ENCODE data around the gene RACGAP1.

Gene RACGAP1

GRCh38 chr12:49982246-49983087 lies 42.8 kb downstream of the RACGAP1 start:
- no peak overlapping the region for H3K4me3 ChIP-seq (ENCODE audit: severe bottlenecking)
- H3K27me3 ChIP-seq (ENCODE audit: insufficient read depth, poor library complexity, severe bottlenecking) = no peaks in the 10 kb centered on the region
- H3K4me1 ChIP-seq (ENCODE audit: insufficient read depth, poor library complexity, severe bottlenecking) = peaks cover 4% of the 10 kb centered on the region
- TF ChIP-seq CTCF (IDR thresholded peaks at IDR 0.05; ENCODE audit: poor library complexity, severe bottlenecking) = no peak
- H3K9me3 ChIP-seq (ENCODE audit: severe bottlenecking) = no peaks in the 10 kb centered on the region
- no peak overlapping the region for H3K27ac ChIP-seq (ENCODE audit: poor library complexity, severe bottlenecking)
- no peak for DNase-seq (ENCODE audit: low spot score)
- ATAC-seq (ENCODE audit: low read depth) = no peak
- H3K36me3 ChIP-seq (ENCODE audit: low read depth) = no peaks in the 10 kb centered on the region; the same call in 1 of the 2 replicates

- TF ChIP-seq CTCF (IDR thresholded peaks at IDR 0.05; ENCODE audit: poor library complexity, severe bottlenecking) = no peak
- Histone ChIP-seq H3K27me3 (ENCODE audit: insufficient read depth, poor library complexity, severe bottlenecking) (no peaks in the 10 kb centered on the region), H3K9me3 (ENCODE audit: severe bottlenecking) (no peaks in the 10 kb centered on the region), H3K4me1 (ENCODE audit: insufficient read depth, poor library complexity, severe bottlenecking) (peaks cover 4% of the 10 kb centered on the region), H3K36me3 (ENCODE audit: low read depth) (no peaks in the 10 kb centered on the region), H3K27ac (ENCODE audit: poor library complexity, severe bottlenecking) (no peak overlapping the region), H3K4me3 (ENCODE audit: severe bottlenecking) (no peak overlapping the region)
- DNase-seq (ENCODE audit: low spot score) = no peak
- ATAC-seq (ENCODE audit: low read depth) = no peak
These were observed 44.6 kb downstream of the RACGAP1 start for GRCh38 chr12:49980501-49981349.

- Histone ChIP-seq H3K36me3 (ENCODE audit: low read depth) (no peaks in the 10 kb centered on the region), H3K4me3 (ENCODE audit: severe bottlenecking) (no peak overlapping the region), H3K4me1 (ENCODE audit: insufficient read depth, poor library complexity, severe bottlenecking) (peaks cover 4% of the 10 kb centered on the region), H3K27me3 (ENCODE audit: insufficient read depth, poor library complexity, severe bottlenecking) (no peaks in the 10 kb centered on the region), H3K9me3 (ENCODE audit: severe bottlenecking) (no peaks in the 10 kb centered on the region), H3K27ac (ENCODE audit: poor library complexity, severe bottlenecking) (no peak overlapping the region)
- DNase-seq (ENCODE audit: low spot score) = no peak
- no peak for TF ChIP-seq CTCF (IDR thresholded peaks at IDR 0.05; ENCODE audit: poor library complexity, severe bottlenecking)
- no peak for ATAC-seq (ENCODE audit: low read depth)
These were observed 45.5 kb downstream of the RACGAP1 start for GRCh38 chr12:49979791-49980190.

GRCh38 chr12:49979016-49979586 lies 46.2 kb downstream of the RACGAP1 start:
- Histone ChIP-seq H3K4me3 (ENCODE audit: severe bottlenecking) (no peak overlapping the region), H3K36me3 (ENCODE audit: low read depth) (no peaks in the 10 kb centered on the region), H3K27ac (ENCODE audit: poor library complexity, severe bottlenecking) (no peak overlapping the region), H3K27me3 (ENCODE audit: insufficient read depth, poor library complexity, severe bottlenecking) (no peaks in the 10 kb centered on the region), H3K9me3 (ENCODE audit: severe bottlenecking) (no peaks in the 10 kb centered on the region), H3K4me1 (ENCODE audit: insufficient read depth, poor library complexity, severe bottlenecking) (peaks cover 2% of the 10 kb centered on the region)
- no peak for TF ChIP-seq CTCF (IDR thresholded peaks at IDR 0.05; ENCODE audit: poor library complexity, severe bottlenecking)
- no peak for DNase-seq (ENCODE audit: low spot score)
- no peak for ATAC-seq (ENCODE audit: low read depth)
